Loucy (cell line): ENCODE measurements around the gene PGRMC2.

Experiments
- H2AFZ ChIP-seq: fragments of 200-600 bp; sonication (generic); 2 replicates; pipeline ENCODE4 v1.6.0; 2016; ENCODE audit warnings: antibody characterized with exemption, mild to moderate bottlenecking, low read length, moderate library complexity
- H3F3A ChIP-seq: fragments of 200-600 bp; 2 replicates; pipeline ENCODE4 v1.6.0; 2016; ENCODE audit warnings: antibody characterized with exemption, low read depth, mild to moderate bottlenecking
- H3K27me3 ChIP-seq: fragments of 200-600 bp; sonication (generic); 2 replicates; pipeline ENCODE4 v1.6.1; 2014; ENCODE audit warnings: low read length, mild to moderate bottlenecking; ENCODE audit not compliant: insufficient read depth, poor library complexity, severe bottlenecking
- H3K36me3 ChIP-seq: fragments of 200-600 bp; sonication (generic); 2 replicates; pipeline ENCODE4 v1.6.1; 2016; ENCODE audit warnings: low read length; ENCODE audit not compliant: insufficient read depth
- H3K4me1 ChIP-seq: fragments of 200-600 bp; sonication (generic); 2 replicates; pipeline ENCODE4 v1.5.1; 2014; ENCODE audit warnings: low read length, mild to moderate bottlenecking; ENCODE audit not compliant: insufficient read depth, poor library complexity, severe bottlenecking
- H3K4me2 ChIP-seq: fragments of 200-600 bp; sonication (generic); 2 replicates; pipeline ENCODE4 v1.6.0; 2014; ENCODE audit warnings: antibody characterized with exemption, low read length, low read depth, mild to moderate bottlenecking; ENCODE audit not compliant: poor library complexity, severe bottlenecking
- H3K4me3 ChIP-seq: fragments of 200-600 bp; sonication (generic); 2 replicates; pipeline ENCODE4 v1.5.1; 2014; ENCODE audit warnings: low read length, mild to moderate bottlenecking, mixed read lengths; ENCODE audit not compliant: poor library complexity, severe bottlenecking
- H3K79me2 ChIP-seq: fragments of 200-600 bp; sonication (generic); 2 replicates; pipeline ENCODE4 v1.6.1; 2014; ENCODE audit warnings: low read length; ENCODE audit not compliant: insufficient read depth
- H3K9ac ChIP-seq: fragments of 200-600 bp; sonication (generic); 2 replicates; pipeline ENCODE4 v1.6.0; 2014; ENCODE audit warnings: mild to moderate bottlenecking, low read depth, low read length, moderate library complexity; ENCODE audit not compliant: poor library complexity, severe bottlenecking
- H3K9me2 ChIP-seq: fragments of 200-600 bp; sonication (generic); replicated peaks from 2 replicates; pipeline ENCODE4 v1.6.1; 2016; ENCODE audit warnings: low read depth, low read length, mixed read lengths
- H3K9me3 ChIP-seq: fragments of 200-600 bp; sonication (generic); 2 replicates; pipeline ENCODE4 v1.6.1; 2014; ENCODE audit warnings: mild to moderate bottlenecking, antibody characterized with exemption, low read length, low read depth; ENCODE audit not compliant: insufficient read depth
- H4K20me1 ChIP-seq: fragments of 200-600 bp; sonication (generic); 2 replicates; pipeline ENCODE4 v1.6.0; 2014; ENCODE audit warnings: antibody characterized with exemption, low read length, mild to moderate bottlenecking; ENCODE audit not compliant: insufficient read depth, poor library complexity, severe bottlenecking
- CTCF ChIP-seq: fragments of 200-600 bp; sonication (generic); conservative IDR thresholded peaks from 2 replicates; pipeline ENCODE4 v1.5.1; 2014; ENCODE audit warnings: mild to moderate bottlenecking, antibody characterized with exemption, low read length
- EZH2phosphoT487 ChIP-seq: fragments of 200-600 bp; IDR thresholded peaks from 2 replicates; pipeline ENCODE4 v1.6.1; 2018; ENCODE audit warnings: antibody characterized with exemption, mild to moderate bottlenecking, moderate library complexity, borderline replicate concordance

Gene PGRMC2

GRCh38 chr4:128303986-128304385 lies 16.4 kb upstream of the PGRMC2 start:
- Histone ChIP-seq H3K9me2 (no peaks in the 10 kb centered on the region), H3K79me2 (no peaks in the 10 kb centered on the region), H3F3A (0 out of 2 replicates have a peak, but pooled peaks cover 3% of the 10 kb centered on the region), H3K9ac (no peak overlapping the region), H3K9me3 (no peaks in the 10 kb centered on the region), H3K36me3 (no peaks in the 10 kb centered on the region), H3K27me3 (no peaks in the 10 kb centered on the region), H4K20me1 (no peaks in the 10 kb centered on the region), H2AFZ (no peak overlapping the region), H3K4me2 (no peak overlapping the region), H3K4me3 (no peak overlapping the region), H3K4me1 (peaks cover 10% of the 10 kb centered on the region)
- TF ChIP-seq CTCF = no peak
- TF ChIP-seq EZH2phosphoT487 = no peak

- no peaks in the 10 kb centered on the region for H3K36me3 ChIP-seq
- H3K4me2 ChIP-seq = no peak overlapping the region
- no peak overlapping the region for H2AFZ ChIP-seq
- H4K20me1 ChIP-seq = no peaks in the 10 kb centered on the region
- no peak overlapping the region for H3K4me3 ChIP-seq
- H3K27me3 ChIP-seq = no peaks in the 10 kb centered on the region
- no peak overlapping the region for H3K9ac ChIP-seq
- H3K4me1 ChIP-seq = peaks cover 10% of the 10 kb centered on the region
- no peaks in the 10 kb centered on the region for H3K79me2 ChIP-seq
- H3K9me3 ChIP-seq = no peaks in the 10 kb centered on the region
- 0 out of 2 replicates have a peak, but pooled peaks cover 3% of the 10 kb centered on the region for H3F3A ChIP-seq
- TF ChIP-seq EZH2phosphoT487 (no peak), CTCF (no peak)
- no peaks in the 10 kb centered on the region for H3K9me2 ChIP-seq
These were observed 15.8 kb upstream of the PGRMC2 start for GRCh38 chr4:128303405-128303785.

GRCh38 chr4:128301979-128302378 lies 14.4 kb upstream of the PGRMC2 start:
- H3K4me3 ChIP-seq = no peak overlapping the region
- no peaks in the 10 kb centered on the region for H3K9me3 ChIP-seq
- TF ChIP-seq EZH2phosphoT487 (no peak), CTCF (no peak)
- H3K4me2 ChIP-seq = no peak overlapping the region
- H3F3A ChIP-seq = no peaks in the 10 kb centered on the region
- no peaks in the 10 kb centered on the region for H3K79me2 ChIP-seq
- no peaks in the 10 kb centered on the region for H3K36me3 ChIP-seq
- no peak overlapping the region for H3K9ac ChIP-seq
- no peak overlapping the region for H2AFZ ChIP-seq
- H4K20me1 ChIP-seq = no peaks in the 10 kb centered on the region
- peaks cover 2% of the 10 kb centered on the region for H3K4me1 ChIP-seq
- H3K9me2 ChIP-seq = no peaks in the 10 kb centered on the region
- H3K27me3 ChIP-seq = no peaks in the 10 kb centered on the region
